Gastroesophageal sphincter (tissue), 4 donors: ENCODE results near the gene LIMK2. TPM values are rescaled to one million over a fixed set of nuclear protein-coding genes. Genes with fewer than 3 reads are reported as not detected.

ENCODE experiments used
- ATAC-seq: fragments of 150-250 bp; one replicate; pipeline ENCODE4 v1.9.1; 2016; ENCODE audit warnings: mild to moderate bottlenecking, moderate library complexity
- H3K27ac ChIP-seq, 4 donors: fragments of 200-600 bp; sonication (generic) in 3 of 4; 1 replicate in 3 of 4; 2 replicates in 1 of 4; pipeline ENCODE4 v1.5.1; 2016 to 2019
- H3K27me3 ChIP-seq: fragments of 200-600 bp; sonication (generic); one replicate; pipeline ENCODE4 v1.5.1; 2019
- H3K36me3 ChIP-seq, 2 donors: fragments of 200-600 bp; sonication (generic); one replicate each; pipeline ENCODE4 v1.5.1; 2019; ENCODE audit warnings: control low read depth in 1 of 2
- H3K4me1 ChIP-seq, 3 donors: fragments of 200-600 bp; sonication (generic); 1 replicate in 2 of 3; 2 replicates in 1 of 3; pipeline ENCODE4 v1.5.1; 2016 to 2019; ENCODE audit warnings: control low read depth in 2 of 3
- H3K4me3 ChIP-seq, 2 donors: fragments of 200-600 bp; sonication (generic); one replicate each; pipeline ENCODE4 v1.5.1; 2019; ENCODE audit warnings: mild to moderate bottlenecking in 1 of 2, moderate library complexity in 1 of 2
- H3K9me3 ChIP-seq, 3 donors: fragments of 200-600 bp; sonication (generic); one replicate each; pipeline ENCODE4 v1.5.1; 2017 to 2019; ENCODE audit warnings: control low read depth in 2 of 3
- EP300 ChIP-seq: sonication (generic); formaldehyde crosslinking; IDR thresholded peaks from one replicate; pipeline ENCODE4 v1.6.1; 2017; ENCODE audit warnings: antibody characterized with exemption, mild to moderate bottlenecking
- POLR2A ChIP-seq, 2 donors: fragments of 450-650 bp; IDR thresholded peaks; one replicate each; pipeline ENCODE4 v1.6.1; 2017; ENCODE audit warnings: antibody characterized with exemption in 2 of 2, mild to moderate bottlenecking in 2 of 2, moderate library complexity in 1 of 2
- POLR2AphosphoS5 ChIP-seq: sonication (generic); formaldehyde crosslinking; IDR thresholded peaks from one replicate; pipeline ENCODE4 v1.6.1; 2017; ENCODE audit warnings: antibody characterized with exemption
- WGBS, 2 donors: methylation state at CpG; one replicate each; pipeline ENCODE4 v1.1.5; 2018; ENCODE audit warnings: low coverage in 1 of 2; 5-methylcytosine and 5-hydroxymethylcytosine counted together
- total RNA-seq, 4 donors: library from RNA; depleted of rRNA; stranded (reverse); fragments of >200 nt; gene quantifications; one replicate each; pipeline ENCODE4 v1.1.0, GENCODE V29; 2016
- TF ChIP-seq, protein P1 (sequence below), 4 experiments: fragments of 200-600 bp in 2 of 4; fragments of 450-650 bp in 2 of 4; sonication (generic) in 1 of 4; IDR thresholded peaks; one replicate each; pipeline ENCODE4 v1.5.1; 2017 to 2019; ENCODE audit warnings: antibody characterized with exemption in 4 of 4, mild to moderate bottlenecking in 2 of 4, moderate library complexity in 2 of 4

Gene LIMK2
- total RNA-seq, 4 donors from 2014 or later, result 13.4 to 19.1 (median 15.9) TPM

DNA sequence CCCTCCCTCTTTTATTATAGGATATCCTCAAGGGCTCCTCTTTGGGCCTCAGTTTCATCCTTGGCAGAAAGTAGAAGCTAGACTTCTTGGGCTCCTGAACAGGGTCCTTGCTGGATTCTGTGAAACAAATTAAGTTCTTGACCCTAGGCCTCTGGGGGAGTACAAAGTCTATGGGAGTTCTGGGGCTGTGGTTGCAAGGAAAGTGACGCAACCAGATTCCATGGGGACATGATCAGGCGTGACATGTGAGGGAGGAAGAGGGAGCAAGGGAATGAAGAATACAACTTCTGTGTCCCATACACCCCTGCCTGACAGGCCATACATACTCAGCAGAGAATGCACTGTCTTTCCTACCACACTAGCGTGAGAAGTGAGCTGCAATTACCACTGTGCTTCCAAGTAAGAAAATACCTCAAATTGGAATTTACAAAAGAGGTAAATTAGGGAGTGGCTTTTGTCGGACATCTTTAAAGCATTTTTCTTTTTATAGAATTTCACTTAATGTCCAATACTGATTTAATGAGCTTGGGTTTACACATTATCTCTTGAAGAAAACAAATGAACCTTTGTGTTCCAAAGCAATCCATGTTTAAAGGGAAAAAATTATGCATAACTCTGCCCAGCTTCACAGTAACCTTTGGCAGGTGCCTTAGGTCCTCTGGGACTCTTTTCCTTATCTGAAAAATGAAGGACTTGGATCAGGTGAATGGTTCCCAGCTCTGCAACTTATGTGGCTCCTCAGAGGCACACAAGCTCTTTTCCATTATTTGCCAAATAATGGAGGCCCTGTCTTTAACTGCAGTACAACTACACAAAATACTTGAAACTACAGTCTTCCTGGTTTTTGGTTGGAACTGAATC lies 38.9 kb downstream of the LIMK2 start:
- Histone ChIP-seq H3K27ac (no peak overlapping the region), H3K27me3 (no peaks in the 10 kb centered on the region), H3K9me3 (no peaks in the 10 kb centered on the region), H3K4me1 (peaks cover 0 to 51% (median 10%) of the 10 kb centered on the region in 3 donors), H3K36me3 (no peaks in the 10 kb centered on the region), H3K4me3 (no peak overlapping the region)
- 73 to 74% methylated on average over 2 to 4 of the region's 4 CpGs for WGBS, 2 donors
- no peak for ATAC-seq
- TF ChIP-seq POLR2A (IDR thresholded peaks at IDR 0.05) (no peak), POLR2AphosphoS5 (no peak), EP300 (no peak)
- TF ChIP-seq, protein P1, sequence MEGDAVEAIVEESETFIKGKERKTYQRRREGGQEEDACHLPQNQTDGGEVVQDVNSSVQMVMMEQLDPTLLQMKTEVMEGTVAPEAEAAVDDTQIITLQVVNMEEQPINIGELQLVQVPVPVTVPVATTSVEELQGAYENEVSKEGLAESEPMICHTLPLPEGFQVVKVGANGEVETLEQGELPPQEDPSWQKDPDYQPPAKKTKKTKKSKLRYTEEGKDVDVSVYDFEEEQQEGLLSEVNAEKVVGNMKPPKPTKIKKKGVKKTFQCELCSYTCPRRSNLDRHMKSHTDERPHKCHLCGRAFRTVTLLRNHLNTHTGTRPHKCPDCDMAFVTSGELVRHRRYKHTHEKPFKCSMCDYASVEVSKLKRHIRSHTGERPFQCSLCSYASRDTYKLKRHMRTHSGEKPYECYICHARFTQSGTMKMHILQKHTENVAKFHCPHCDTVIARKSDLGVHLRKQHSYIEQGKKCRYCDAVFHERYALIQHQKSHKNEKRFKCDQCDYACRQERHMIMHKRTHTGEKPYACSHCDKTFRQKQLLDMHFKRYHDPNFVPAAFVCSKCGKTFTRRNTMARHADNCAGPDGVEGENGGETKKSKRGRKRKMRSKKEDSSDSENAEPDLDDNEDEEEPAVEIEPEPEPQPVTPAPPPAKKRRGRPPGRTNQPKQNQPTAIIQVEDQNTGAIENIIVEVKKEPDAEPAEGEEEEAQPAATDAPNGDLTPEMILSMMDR (IDR thresholded peaks at IDR 0.05), result no peak

DNA sequence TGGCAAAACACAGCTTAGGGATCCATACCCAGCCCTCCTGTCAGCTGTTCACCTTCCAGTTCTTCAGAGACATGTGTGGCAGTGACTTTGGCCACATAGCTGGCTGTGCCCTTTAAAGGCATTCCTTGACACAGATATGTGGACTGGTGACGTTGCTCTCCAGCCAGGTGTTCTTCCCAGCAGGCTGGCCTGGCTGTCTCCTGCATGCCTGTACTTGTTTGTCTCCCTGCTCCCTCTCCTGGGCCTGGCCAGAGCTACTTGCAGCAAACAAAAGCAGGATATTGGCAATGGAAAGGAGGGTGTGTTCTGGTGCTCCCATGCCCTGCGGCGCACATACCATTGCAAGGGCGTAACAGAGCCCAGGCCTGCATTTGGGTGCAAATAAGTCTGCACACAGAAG lies 41.9 kb downstream of the LIMK2 start:
- TF ChIP-seq, protein P1 (IDR thresholded peaks at IDR 0.05), result no peak
- TF ChIP-seq EP300 (no peak), POLR2AphosphoS5 (no peak)
- Histone ChIP-seq H3K4me1 (peaks cover 0 to 33% (median 6%) of the 10 kb centered on the region in 3 donors), H3K9me3 (no peaks in the 10 kb centered on the region), H3K27me3 (no peaks in the 10 kb centered on the region), H3K4me3 (no peak overlapping the region), H3K27ac (peak overlapping the region in 1 of 4 donors; percentile 7), H3K36me3 (peaks cover 0 to 10% of the 10 kb centered on the region in 2 donors)
- ATAC-seq, result no peak
- WGBS, 2 donors, result 90% methylated on average over 4 of the region's 4 CpGs; no CpG with 5 or more reads in 1 of the 2 donors

DNA sequence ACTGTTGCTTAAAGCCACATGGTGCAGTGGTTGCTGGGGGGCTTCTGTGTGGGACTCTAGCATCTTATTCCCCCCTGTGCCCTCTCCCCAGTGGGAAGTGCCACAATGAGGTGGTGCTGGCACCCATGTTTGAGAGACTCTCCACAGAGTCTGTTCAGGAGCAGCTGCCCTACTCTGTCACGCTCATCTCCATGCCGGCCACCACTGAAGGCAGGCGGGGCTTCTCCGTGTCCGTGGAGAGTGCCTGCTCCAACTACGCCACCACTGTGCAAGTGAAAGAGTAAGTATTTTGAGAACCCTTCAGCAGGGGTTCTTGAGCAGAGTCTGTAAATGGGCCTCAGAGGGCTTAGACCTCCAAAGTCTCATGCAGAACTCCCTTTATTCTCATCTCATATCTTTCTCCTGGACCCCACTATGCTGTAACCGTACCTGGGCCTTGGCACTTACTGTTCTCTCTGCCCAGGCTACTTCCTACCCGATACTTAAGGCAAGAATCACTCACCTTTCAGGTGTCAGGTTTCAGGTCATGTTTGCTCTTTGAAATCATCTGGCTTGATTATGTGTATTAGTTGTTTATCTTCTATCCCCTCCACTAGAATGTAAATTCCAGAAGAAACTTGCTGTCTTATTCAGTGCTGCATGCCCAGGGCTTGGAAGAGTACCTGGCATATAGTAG lies 47.8 kb downstream of the LIMK2 start:
- no peaks in the 10 kb centered on the region for H3K9me3 ChIP-seq
- H3K4me3 ChIP-seq, result no peak overlapping the region
- H3K36me3 ChIP-seq, result peaks cover 0 to 70% of the 10 kb centered on the region in 2 donors
- ATAC-seq, result no peak
- no peak for TF ChIP-seq EP300
- no peak for TF ChIP-seq POLR2AphosphoS5
- no peak for TF ChIP-seq POLR2A (IDR thresholded peaks at IDR 0.05)
- TF ChIP-seq, protein P1 (IDR thresholded peaks at IDR 0.05), result no peak
- H3K27me3 ChIP-seq, result no peaks in the 10 kb centered on the region
- WGBS, 2 donors, result 83 to 87% methylated on average over 5 to 6 of the region's 8 CpGs
- H3K4me1 ChIP-seq, result no peaks in the 10 kb centered on the region
- no peak overlapping the region for H3K27ac ChIP-seq

DNA sequence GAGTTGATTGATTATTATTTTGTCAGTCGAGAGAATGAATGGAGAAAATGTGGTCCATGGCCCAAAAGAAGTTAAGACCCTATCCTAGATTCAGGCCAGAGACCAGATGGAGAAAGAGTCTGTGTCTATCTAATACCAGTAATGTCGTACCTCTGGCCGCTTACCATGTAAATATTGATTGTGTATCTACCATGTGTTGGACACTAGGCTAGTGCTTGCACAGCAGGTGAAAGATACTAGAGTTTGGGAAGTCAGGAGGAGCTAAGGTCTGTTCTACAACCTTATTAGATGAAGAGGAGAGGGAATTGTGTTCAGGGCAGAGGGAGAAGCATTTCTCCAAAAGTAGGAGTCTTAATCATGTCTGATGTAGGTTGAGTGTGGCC lies 48.4 kb downstream of the LIMK2 start:
- H3K36me3 ChIP-seq, result peaks cover 0 to 74% of the 10 kb centered on the region in 2 donors
- H3K4me3 ChIP-seq, result no peak overlapping the region
- ATAC-seq, result no peak

More for the DNA sequence above, 48.4 kb downstream of the LIMK2 start:
- Histone ChIP-seq H3K27ac (no peak overlapping the region), H3K4me1 (no peaks in the 10 kb centered on the region), H3K27me3 (no peaks in the 10 kb centered on the region), H3K9me3 (no peaks in the 10 kb centered on the region)
- 97 to 100% methylated on average over 1 to 3 of the region's 3 CpGs for WGBS, 2 donors
- TF ChIP-seq POLR2AphosphoS5, result no peak
- TF ChIP-seq POLR2A (IDR thresholded peaks at IDR 0.05), result no peak
- TF ChIP-seq EP300, result no peak
- TF ChIP-seq, protein P1 (IDR thresholded peaks at IDR 0.05), result no peak
